Measurements from ENCODE around the gene R3HDML.
"Not testable (repeated sequence)": the region's sequence is repeated elsewhere in the genome, so short reads cannot be mapped to it uniquely, and the experiment has no call there.

Gene R3HDML

GRCh38 chr20:44344723-44345122 lies 7.9 kb downstream of the R3HDML start:
- no peak for DNase-seq

DNA sequence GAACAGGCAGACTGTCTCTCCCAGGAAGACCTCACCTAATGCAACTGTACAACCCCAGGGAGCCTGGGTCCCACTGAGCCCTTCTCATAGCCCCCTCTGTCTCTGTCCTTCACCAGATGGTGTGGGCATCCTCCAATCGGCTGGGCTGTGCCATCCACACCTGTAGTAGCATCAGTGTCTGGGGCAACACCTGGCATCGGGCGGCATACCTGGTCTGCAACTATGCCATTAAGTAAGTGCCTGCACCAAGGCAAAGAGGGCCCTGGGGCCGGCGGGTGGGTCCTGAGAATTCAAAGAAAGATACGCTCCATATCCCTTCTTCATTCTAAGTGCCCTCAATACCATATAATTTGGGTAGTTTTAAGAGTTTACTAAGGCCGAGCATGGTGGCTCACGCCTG lies 8.3 kb downstream of the R3HDML start:
- Histone ChIP-seq H2BK120ac (ENCODE audit: low read depth, low read length) (no peak overlapping the region), H3K4ac (ENCODE audit: low read depth in 1 of 2, low read length in 2 of 2) (no peak overlapping the region)

More at GRCh38 chr20:44344723-44345122, 7.9 kb downstream of the R3HDML start:
- no peaks in the 10 kb centered on the region for H3K36me3 ChIP-seq (ENCODE audit: control insufficient read depth in 1 of 2, insufficient read depth in 2 of 2, low read depth in 1 of 2, low read length in 2 of 2)
- no peak overlapping the region for H3K27ac ChIP-seq (ENCODE audit: low read length, poor library complexity, severe bottlenecking)
- no peak overlapping the region for H2AK5ac ChIP-seq (ENCODE audit: low read length, severe bottlenecking)
- H3K23ac ChIP-seq (ENCODE audit: low read length in 2 of 2) = no peak overlapping the region
- H3K14ac ChIP-seq (ENCODE audit: low read length in 2 of 2) = no peak overlapping the region
- no peaks in the 10 kb centered on the region for H3K9me3 ChIP-seq (ENCODE audit: control insufficient read depth, low read length)
- H2BK120ac ChIP-seq (ENCODE audit: low read depth, low read length) = no peak overlapping the region
- H3K18ac ChIP-seq (ENCODE audit: low read depth in 1 of 2, low read length in 2 of 2) = no peak overlapping the region
- no peak overlapping the region for H2BK12ac ChIP-seq (ENCODE audit: low read length in 2 of 2)
- peaks cover 2% of the 10 kb centered on the region for H3K4me1 ChIP-seq (ENCODE audit: control insufficient read depth, insufficient read depth, low read depth, low read length)
- H4K8ac ChIP-seq (ENCODE audit: low read length) = no peak overlapping the region
- H2AFZ ChIP-seq (ENCODE audit: low read depth, low read length) = no peak overlapping the region
- H3K4me3 ChIP-seq (ENCODE audit: insufficient read depth in 1 of 2, low read depth in 1 of 2, low read length in 2 of 2) = no peak overlapping the region
- H2BK5ac ChIP-seq (ENCODE audit: low read depth, low read length, poor library complexity, severe bottlenecking) = no peak overlapping the region
- H3K9ac ChIP-seq (ENCODE audit: low read length) = no peak overlapping the region
- no peak overlapping the region for H3K4me2 ChIP-seq (ENCODE audit: low read length, poor library complexity, severe bottlenecking)
- H3K4ac ChIP-seq (ENCODE audit: low read depth in 1 of 2, low read length in 2 of 2) = no peak overlapping the region
- H2BK15ac ChIP-seq (ENCODE audit: low read depth, poor library complexity, severe bottlenecking) = no peak overlapping the region
- H3K79me1 ChIP-seq (replicated peaks; ENCODE audit: low read length, poor library complexity, severe bottlenecking) = no peaks in the 10 kb centered on the region
- no CpG with 5 or more reads among the region's 4 CpGs for WGBS
- H4K91ac ChIP-seq (ENCODE audit: low read length) = no peak overlapping the region
- peaks cover 0 to 10% of the 10 kb centered on the region in 2 experiments for H3K27me3 ChIP-seq (ENCODE audit: control insufficient read depth in 1 of 2, insufficient read depth in 1 of 2, low read length in 2 of 2)

GRCh38 chr20:44345941-44346340 lies 9.1 kb downstream of the R3HDML start:
- not testable (repeated sequence) for H3K79me1 ChIP-seq (replicated peaks; ENCODE audit: low read length, poor library complexity, severe bottlenecking); H2BK120ac ChIP-seq (ENCODE audit: low read depth, low read length); H3K18ac ChIP-seq (ENCODE audit: low read depth in 1 of 2, low read length in 2 of 2); H3K4me1 ChIP-seq (ENCODE audit: control insufficient read depth, insufficient read depth, low read depth, low read length); H3K36me3 ChIP-seq (ENCODE audit: control insufficient read depth in 1 of 2, insufficient read depth in 2 of 2, low read depth in 1 of 2, low read length in 2 of 2); H3K9me3 ChIP-seq (ENCODE audit: control insufficient read depth, low read length); H3K14ac ChIP-seq (ENCODE audit: low read length in 2 of 2); H3K4me3 ChIP-seq (ENCODE audit: insufficient read depth in 1 of 2, low read depth in 1 of 2, low read length in 2 of 2); H4K91ac ChIP-seq (ENCODE audit: low read length); H3K27ac ChIP-seq (ENCODE audit: low read length, poor library complexity, severe bottlenecking); H2BK12ac ChIP-seq (ENCODE audit: low read length in 2 of 2); H2AFZ ChIP-seq (ENCODE audit: low read depth, low read length); H2BK5ac ChIP-seq (ENCODE audit: low read depth, low read length, poor library complexity, severe bottlenecking); H3K9ac ChIP-seq (ENCODE audit: low read length); DNase-seq; H3K23ac ChIP-seq (ENCODE audit: low read length in 2 of 2); H2AK5ac ChIP-seq (ENCODE audit: low read length, severe bottlenecking); H3K4ac ChIP-seq (ENCODE audit: low read depth in 1 of 2, low read length in 2 of 2); H3K4me2 ChIP-seq (ENCODE audit: low read length, poor library complexity, severe bottlenecking); H2BK15ac ChIP-seq (ENCODE audit: low read depth, poor library complexity, severe bottlenecking); H4K8ac ChIP-seq (ENCODE audit: low read length)
- 87% methylated on average over 10 of the region's 10 CpGs for WGBS
- H3K27me3 ChIP-seq (ENCODE audit: control insufficient read depth in 1 of 2, insufficient read depth in 1 of 2, low read length in 2 of 2) = peaks cover 0 to 20% of the 10 kb centered on the region in 2 experiments

More for the DNA sequence above, 8.3 kb downstream of the R3HDML start:
- Histone ChIP-seq H3K23ac (ENCODE audit: low read length in 2 of 2) (no peak overlapping the region), H2BK5ac (ENCODE audit: low read depth, low read length, poor library complexity, severe bottlenecking) (no peak overlapping the region), H4K91ac (ENCODE audit: low read length) (no peak overlapping the region), H3K14ac (ENCODE audit: low read length in 2 of 2) (no peak overlapping the region), H4K8ac (ENCODE audit: low read length) (no peak overlapping the region), H3K9ac (ENCODE audit: low read length) (no peak overlapping the region), H3K4me3 (ENCODE audit: insufficient read depth in 1 of 2, low read depth in 1 of 2, low read length in 2 of 2) (no peak overlapping the region), H3K4me1 (ENCODE audit: control insufficient read depth, insufficient read depth, low read depth, low read length) (peaks cover 2% of the 10 kb centered on the region), H2AK5ac (ENCODE audit: low read length, severe bottlenecking) (no peak overlapping the region), H2AFZ (ENCODE audit: low read depth, low read length) (no peak overlapping the region), H2BK15ac (ENCODE audit: low read depth, poor library complexity, severe bottlenecking) (no peak overlapping the region), H3K27me3 (ENCODE audit: control insufficient read depth in 1 of 2, insufficient read depth in 1 of 2, low read length in 2 of 2) (peaks cover 0 to 12% of the 10 kb centered on the region in 2 experiments), H3K4me2 (ENCODE audit: low read length, poor library complexity, severe bottlenecking) (no peak overlapping the region), H3K18ac (ENCODE audit: low read depth in 1 of 2, low read length in 2 of 2) (no peak overlapping the region), H3K27ac (ENCODE audit: low read length, poor library complexity, severe bottlenecking) (no peak overlapping the region), H3K36me3 (ENCODE audit: control insufficient read depth in 1 of 2, insufficient read depth in 2 of 2, low read depth in 1 of 2, low read length in 2 of 2) (no peaks in the 10 kb centered on the region), H2BK12ac (ENCODE audit: low read length in 2 of 2) (no peak overlapping the region), H3K79me1 (replicated peaks; ENCODE audit: low read length, poor library complexity, severe bottlenecking) (no peaks in the 10 kb centered on the region), H3K9me3 (ENCODE audit: control insufficient read depth, low read length) (no peaks in the 10 kb centered on the region)
- WGBS = 82% methylated on average over 6 of the region's 8 CpGs
- DNase-seq = no peak

GRCh38 chr20:44348168-44348659 lies 11.4 kb downstream of the R3HDML start:
- no peaks in the 10 kb centered on the region for H3K36me3 ChIP-seq (ENCODE audit: control insufficient read depth in 1 of 2, insufficient read depth in 2 of 2, low read depth in 1 of 2, low read length in 2 of 2)
- no peak overlapping the region for H3K9ac ChIP-seq (ENCODE audit: low read length)
- no peak overlapping the region for H3K4me3 ChIP-seq (ENCODE audit: insufficient read depth in 1 of 2, low read depth in 1 of 2, low read length in 2 of 2)
- no peak overlapping the region for H2BK12ac ChIP-seq (ENCODE audit: low read length in 2 of 2)
- H3K18ac ChIP-seq (ENCODE audit: low read depth in 1 of 2, low read length in 2 of 2) = no peak overlapping the region
- no peak overlapping the region for H3K4ac ChIP-seq (ENCODE audit: low read depth in 1 of 2, low read length in 2 of 2)
- H2BK15ac ChIP-seq (ENCODE audit: low read depth, poor library complexity, severe bottlenecking) = no peak overlapping the region
- H3K4me2 ChIP-seq (ENCODE audit: low read length, poor library complexity, severe bottlenecking) = no peak overlapping the region
- no peak overlapping the region for H2BK5ac ChIP-seq (ENCODE audit: low read depth, low read length, poor library complexity, severe bottlenecking)
- no peak overlapping the region for H2AK5ac ChIP-seq (ENCODE audit: low read length, severe bottlenecking)
- H3K27me3 ChIP-seq (ENCODE audit: control insufficient read depth in 1 of 2, insufficient read depth in 1 of 2, low read length in 2 of 2) = peaks cover 8 to 24% of the 10 kb centered on the region in 2 experiments
- no peak overlapping the region for H2AFZ ChIP-seq (ENCODE audit: low read depth, low read length)
- WGBS = 76% methylated on average over 2 of the region's 4 CpGs
- no peak overlapping the region for H4K91ac ChIP-seq (ENCODE audit: low read length)
- no peak overlapping the region for H4K8ac ChIP-seq (ENCODE audit: low read length)
- H3K79me1 ChIP-seq (replicated peaks; ENCODE audit: low read length, poor library complexity, severe bottlenecking) = no peaks in the 10 kb centered on the region
- H3K14ac ChIP-seq (ENCODE audit: low read length in 2 of 2) = no peak overlapping the region
- H3K23ac ChIP-seq (ENCODE audit: low read length in 2 of 2) = no peak overlapping the region
- H3K9me3 ChIP-seq (ENCODE audit: control insufficient read depth, low read length) = no peaks in the 10 kb centered on the region
- DNase-seq = no peak
- H2BK120ac ChIP-seq (ENCODE audit: low read depth, low read length) = no peak overlapping the region
- no peak overlapping the region for H3K27ac ChIP-seq (ENCODE audit: low read length, poor library complexity, severe bottlenecking)
- H3K4me1 ChIP-seq (ENCODE audit: control insufficient read depth, insufficient read depth, low read depth, low read length) = no peaks in the 10 kb centered on the region
